ENCODE data around the gene RNASEH2C. TPM values are rescaled to one million over a fixed set of nuclear protein-coding genes. Genes with fewer than 3 reads are reported as not detected.
A peak's percentile ranks its signal among the peaks of the same experiment; 100 is the strongest.
"Not testable (repeated sequence)": the region's sequence is repeated elsewhere in the genome, so short reads cannot be mapped to it uniquely, and the experiment has no call there.

Gene RNASEH2C
- total RNA-seq, 1 experiment from 2014 or later = 31.8 TPM

- ChIA-PET POLR2A (ENCODE audit: unreplicated experiment) (interaction anchor here (0.6 kb wide), 2 partner anchors 38 to 501 kb away, joined by 3 to 6 read pairs; no protein-coding TSS in a partner anchor), CTCF (no interaction called here)
- H3F3A ChIP-seq (ENCODE audit: insufficient read depth, low read depth) = peaks cover 18% of the 10 kb centered on the region; the same call in 1 of the 2 replicates
- TF ChIP-seq, protein P1, sequence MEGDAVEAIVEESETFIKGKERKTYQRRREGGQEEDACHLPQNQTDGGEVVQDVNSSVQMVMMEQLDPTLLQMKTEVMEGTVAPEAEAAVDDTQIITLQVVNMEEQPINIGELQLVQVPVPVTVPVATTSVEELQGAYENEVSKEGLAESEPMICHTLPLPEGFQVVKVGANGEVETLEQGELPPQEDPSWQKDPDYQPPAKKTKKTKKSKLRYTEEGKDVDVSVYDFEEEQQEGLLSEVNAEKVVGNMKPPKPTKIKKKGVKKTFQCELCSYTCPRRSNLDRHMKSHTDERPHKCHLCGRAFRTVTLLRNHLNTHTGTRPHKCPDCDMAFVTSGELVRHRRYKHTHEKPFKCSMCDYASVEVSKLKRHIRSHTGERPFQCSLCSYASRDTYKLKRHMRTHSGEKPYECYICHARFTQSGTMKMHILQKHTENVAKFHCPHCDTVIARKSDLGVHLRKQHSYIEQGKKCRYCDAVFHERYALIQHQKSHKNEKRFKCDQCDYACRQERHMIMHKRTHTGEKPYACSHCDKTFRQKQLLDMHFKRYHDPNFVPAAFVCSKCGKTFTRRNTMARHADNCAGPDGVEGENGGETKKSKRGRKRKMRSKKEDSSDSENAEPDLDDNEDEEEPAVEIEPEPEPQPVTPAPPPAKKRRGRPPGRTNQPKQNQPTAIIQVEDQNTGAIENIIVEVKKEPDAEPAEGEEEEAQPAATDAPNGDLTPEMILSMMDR (conservative IDR thresholded peaks at IDR 0.05) = no peak
- TF ChIP-seq EZH2 (IDR thresholded peaks at IDR 0.05; ENCODE audit: low read depth) = no peak
- H3K4me2 ChIP-seq = no peak overlapping the region
- no peaks in the 10 kb centered on the region for H3K9me2 ChIP-seq (ENCODE audit: insufficient read depth)
- H3K79me2 ChIP-seq (ENCODE audit: low read depth) = peaks cover 9% of the 10 kb centered on the region
- H3K27ac ChIP-seq = no peak overlapping the region
- H3K9me3 ChIP-seq (ENCODE audit: insufficient read depth, low read depth) = no peaks in the 10 kb centered on the region
- H3K4me1 ChIP-seq (replicated peaks; ENCODE audit: insufficient read depth) = peaks cover 13% of the 10 kb centered on the region
- H2AFZ ChIP-seq = no peak overlapping the region
- H4K20me1 ChIP-seq (ENCODE audit: insufficient read depth) = peaks cover 5% of the 10 kb centered on the region; the same call in 1 of the 2 replicates
- intact Hi-C loops (cut with micrococcal nuclease; ENCODE audit: unreplicated experiment) = no loop called here
- BruUV-seq (replicated peaks) = no TSS peak
- H3K36me3 ChIP-seq (ENCODE audit: low read depth) = 0 out of 2 replicates have a peak, but pooled peaks cover 2% of the 10 kb centered on the region
- no peak overlapping the region for H3K4me3 ChIP-seq
- no peak for DNase-seq
- no peaks in the 10 kb centered on the region for H3K27me3 ChIP-seq (ENCODE audit: insufficient read depth, low read depth)
Observed at GRCh38 chr11:65708451-65708850, 12.1 kb downstream of the RNASEH2C start.

DNA sequence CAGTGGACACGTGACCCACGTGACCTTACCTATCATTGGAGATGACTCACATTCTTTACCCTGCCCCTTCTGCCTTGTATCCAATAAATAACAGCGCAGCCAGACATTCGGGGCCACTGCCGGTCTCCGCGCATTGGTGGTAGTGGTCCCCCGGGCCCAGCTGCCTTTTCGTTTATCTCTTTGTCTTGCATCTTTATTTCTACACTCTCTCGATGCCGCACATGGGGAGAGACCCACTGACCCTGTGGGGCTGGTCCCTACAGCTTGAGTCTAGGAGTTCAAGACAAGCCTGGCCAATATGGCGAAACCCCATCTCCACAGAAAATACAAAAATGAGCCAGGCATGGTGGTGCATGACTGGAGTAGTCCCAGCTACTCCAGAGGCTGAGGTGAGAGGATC lies 13.6 kb downstream of the RNASEH2C start:
- H3K27me3 ChIP-seq (ENCODE audit: insufficient read depth, low read depth); H4K20me1 ChIP-seq (ENCODE audit: insufficient read depth); H3K79me2 ChIP-seq (ENCODE audit: low read depth); H3K4me3 ChIP-seq; H3K4me1 ChIP-seq (replicated peaks; ENCODE audit: insufficient read depth); H2AFZ ChIP-seq; H3K36me3 ChIP-seq (ENCODE audit: low read depth); CTCF ChIA-PET; H3K9me3 ChIP-seq (ENCODE audit: insufficient read depth, low read depth); POLR2A ChIA-PET (ENCODE audit: unreplicated experiment); DNase-seq; BruUV-seq (replicated peaks); H3K4me2 ChIP-seq; H3K9me2 ChIP-seq (ENCODE audit: insufficient read depth); intact Hi-C loops (cut with micrococcal nuclease; ENCODE audit: unreplicated experiment); H3K27ac ChIP-seq: not testable (repeated sequence)
- peaks cover 11% of the 10 kb centered on the region; the same call in 1 of the 2 replicates for H3F3A ChIP-seq (ENCODE audit: insufficient read depth, low read depth)

DNA sequence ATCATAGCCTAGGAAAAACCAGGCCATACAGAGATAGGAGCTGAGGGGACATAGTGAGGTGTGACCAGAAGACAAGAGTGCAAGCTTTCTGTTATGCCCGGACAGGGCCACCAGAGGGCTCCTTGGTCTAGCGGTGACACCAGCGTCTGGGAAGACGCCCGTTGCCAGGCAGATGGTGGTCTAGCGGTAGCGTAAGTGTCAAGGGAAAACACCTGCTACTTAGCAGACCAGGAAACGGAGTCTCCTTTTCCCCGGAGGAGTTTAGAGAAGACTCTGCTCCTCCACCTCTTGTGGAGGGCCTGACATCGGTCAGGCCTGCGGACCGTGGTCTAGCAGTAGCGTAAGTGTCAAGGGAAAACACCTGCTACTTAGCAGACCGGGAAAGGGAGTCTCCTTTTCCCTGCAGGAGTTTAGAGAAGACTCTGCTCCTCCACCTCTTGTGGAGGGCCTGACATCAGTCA lies 14.3 kb downstream of the RNASEH2C start:
- H3K9me3 ChIP-seq (ENCODE audit: insufficient read depth, low read depth); H4K20me1 ChIP-seq (ENCODE audit: insufficient read depth); H3K27ac ChIP-seq; BruUV-seq (replicated peaks); H3K27me3 ChIP-seq (ENCODE audit: insufficient read depth, low read depth); H2AFZ ChIP-seq; POLR2A ChIA-PET (ENCODE audit: unreplicated experiment); H3K4me1 ChIP-seq (replicated peaks; ENCODE audit: insufficient read depth); H3K79me2 ChIP-seq (ENCODE audit: low read depth); H3K4me3 ChIP-seq; H3K9me2 ChIP-seq (ENCODE audit: insufficient read depth); H3K36me3 ChIP-seq (ENCODE audit: low read depth): not testable (repeated sequence)
- intact Hi-C loops (cut with micrococcal nuclease; ENCODE audit: unreplicated experiment) = loop anchor here (1.0 kb wide), 1 partner anchor 283 kb away; no protein-coding TSS in a partner anchor
- CTCF ChIA-PET = interaction anchor here (0.7 to 1.0 kb wide), 4 partner anchors 43 to 390 kb away, joined by 3 read pairs; no protein-coding TSS in a partner anchor
- TF ChIP-seq, protein P1 (conservative IDR thresholded peaks at IDR 0.05) = peak; percentile 87
- DNase-seq = peak in 1 of 2 experiments; percentile 78
- H3F3A ChIP-seq (ENCODE audit: insufficient read depth, low read depth) = peaks cover 11% of the 10 kb centered on the region; the same call in 1 of the 2 replicates
- H3K4me2 ChIP-seq = peak overlapping the region; percentile 56; the same call in 1 of the 2 replicates

DNA sequence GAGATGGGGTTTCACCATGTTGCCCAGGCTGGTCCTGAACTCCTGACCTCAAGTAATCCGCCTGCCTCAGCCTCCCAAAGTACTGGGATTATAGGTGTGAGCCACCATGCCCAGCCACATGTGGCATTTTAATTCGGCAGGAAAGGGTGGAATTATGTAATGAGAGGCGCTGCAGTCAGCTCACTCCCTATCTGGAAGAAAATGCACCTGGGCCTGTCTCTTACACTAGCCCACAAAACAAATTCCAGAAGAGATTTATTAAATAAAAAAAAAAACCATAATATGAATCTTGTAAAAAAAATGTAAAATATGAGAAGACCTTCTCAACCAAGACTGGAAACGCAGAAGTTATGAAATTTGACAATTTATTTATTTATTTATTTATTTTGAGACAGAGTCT lies 16.8 kb downstream of the RNASEH2C start:
- H3K9me3 ChIP-seq (ENCODE audit: insufficient read depth, low read depth) = no peaks in the 10 kb centered on the region
- CTCF ChIA-PET = interaction anchor here (1.3 kb wide), 1 partner anchor 66 kb away, joined by 10 read pairs; the partner anchor contains the start of gene SIPA1
- no peak overlapping the region for H2AFZ ChIP-seq
- H3K27me3 ChIP-seq (ENCODE audit: insufficient read depth, low read depth) = peaks cover 21% of the 10 kb centered on the region; the same call in 1 of the 2 replicates
- intact Hi-C loops (cut with micrococcal nuclease; ENCODE audit: unreplicated experiment) = no loop called here
- peaks cover 11% of the 10 kb centered on the region; the same call in 1 of the 2 replicates for H3F3A ChIP-seq (ENCODE audit: insufficient read depth, low read depth)
- H4K20me1 ChIP-seq (ENCODE audit: insufficient read depth) = no peaks in the 10 kb centered on the region
- H3K79me2 ChIP-seq (ENCODE audit: low read depth) = no peaks in the 10 kb centered on the region
- H3K4me2 ChIP-seq = no peak overlapping the region
- POLR2A ChIA-PET (ENCODE audit: unreplicated experiment) = no interaction called here
- no TSS peak for BruUV-seq (replicated peaks)
- H3K27ac ChIP-seq = no peak overlapping the region
- no peak for TF ChIP-seq EZH2 (IDR thresholded peaks at IDR 0.05; ENCODE audit: low read depth)
- TF ChIP-seq, protein P1 (conservative IDR thresholded peaks at IDR 0.05) = no peak
- H3K4me1 ChIP-seq (replicated peaks; ENCODE audit: insufficient read depth) = no peaks in the 10 kb centered on the region
- H3K9me2 ChIP-seq (ENCODE audit: insufficient read depth) = no peaks in the 10 kb centered on the region
- DNase-seq = no peak
- no peaks in the 10 kb centered on the region for H3K36me3 ChIP-seq (ENCODE audit: low read depth)
- H3K4me3 ChIP-seq = no peak overlapping the region

Data from PC-9 (cell line).